ENCODE measurements around the gene CNTLN. TPM values are rescaled to one million over a fixed set of nuclear protein-coding genes. Genes with fewer than 3 reads are reported as not detected.
"Not testable (repeated sequence)": the region's sequence is repeated elsewhere in the genome, so short reads cannot be mapped to it uniquely, and the experiment has no call there.

The CNTLN gene
- total RNA-seq, 1 donor from 2014 or later = 7.4 TPM

GRCh38 chr9:17380126-17380861 lies 245.5 kb downstream of the CNTLN start:
- DNase-seq (ENCODE audit: low spot score) = no peak
- Mint-ChIP-seq H3K27ac (ENCODE audit: unreplicated experiment) (no peak overlapping the region), H3K4me3 (ENCODE audit: unreplicated experiment) (no peak overlapping the region), H3K4me1 (ENCODE audit: unreplicated experiment) (no peaks in the 10 kb centered on the region), H3K27me3 (ENCODE audit: unreplicated experiment) (no peaks in the 10 kb centered on the region), H3K9me3 (ENCODE audit: unreplicated experiment) (no peaks in the 10 kb centered on the region), H3K36me3 (ENCODE audit: low read depth, unreplicated experiment) (no peaks in the 10 kb centered on the region)
- no peak for TF ChIP-seq CTCF (IDR thresholded peaks at IDR 0.05; ENCODE audit: unreplicated experiment)

- no peak overlapping the region for H3K27ac Mint-ChIP-seq (ENCODE audit: unreplicated experiment)
- TF ChIP-seq CTCF (IDR thresholded peaks at IDR 0.05; ENCODE audit: unreplicated experiment) = no peak
- no peak overlapping the region for H3K4me3 Mint-ChIP-seq (ENCODE audit: unreplicated experiment)
- no peaks in the 10 kb centered on the region for H3K4me1 Mint-ChIP-seq (ENCODE audit: unreplicated experiment)
- H3K36me3 Mint-ChIP-seq (ENCODE audit: low read depth, unreplicated experiment) = no peaks in the 10 kb centered on the region
- no peaks in the 10 kb centered on the region for H3K27me3 Mint-ChIP-seq (ENCODE audit: unreplicated experiment)
- no peak for DNase-seq (ENCODE audit: low spot score)
- no peaks in the 10 kb centered on the region for H3K9me3 Mint-ChIP-seq (ENCODE audit: unreplicated experiment)
Observed at GRCh38 chr9:17387565-17387964, 252.7 kb downstream of the CNTLN start.

- no peak for TF ChIP-seq CTCF (IDR thresholded peaks at IDR 0.05; ENCODE audit: unreplicated experiment)
- no peak for DNase-seq (ENCODE audit: low spot score)
- H3K27ac Mint-ChIP-seq (ENCODE audit: unreplicated experiment) = no peak overlapping the region
- no peak overlapping the region for H3K4me3 Mint-ChIP-seq (ENCODE audit: unreplicated experiment)
- no peaks in the 10 kb centered on the region for H3K9me3 Mint-ChIP-seq (ENCODE audit: unreplicated experiment)
- H3K27me3 Mint-ChIP-seq (ENCODE audit: unreplicated experiment) = no peaks in the 10 kb centered on the region
- no peaks in the 10 kb centered on the region for H3K4me1 Mint-ChIP-seq (ENCODE audit: unreplicated experiment)
- H3K36me3 Mint-ChIP-seq (ENCODE audit: low read depth, unreplicated experiment) = no peaks in the 10 kb centered on the region
Observed at GRCh38 chr9:17389026-17389425, 254.2 kb downstream of the CNTLN start.

- TF ChIP-seq CTCF (IDR thresholded peaks at IDR 0.05; ENCODE audit: unreplicated experiment) = no peak
- Mint-ChIP-seq H3K36me3 (ENCODE audit: low read depth, unreplicated experiment) (no peaks in the 10 kb centered on the region), H3K4me1 (ENCODE audit: unreplicated experiment) (no peaks in the 10 kb centered on the region), H3K27me3 (ENCODE audit: unreplicated experiment) (no peaks in the 10 kb centered on the region), H3K9me3 (ENCODE audit: unreplicated experiment) (no peaks in the 10 kb centered on the region), H3K4me3 (ENCODE audit: unreplicated experiment) (no peak overlapping the region), H3K27ac (ENCODE audit: unreplicated experiment) (no peak overlapping the region)
- no peak for DNase-seq (ENCODE audit: low spot score)
Observed at GRCh38 chr9:17394881-17395510, 260.2 kb downstream of the CNTLN start.

- not testable (repeated sequence) for H3K27me3 Mint-ChIP-seq (ENCODE audit: unreplicated experiment); H3K4me3 Mint-ChIP-seq (ENCODE audit: unreplicated experiment); H3K36me3 Mint-ChIP-seq (ENCODE audit: low read depth, unreplicated experiment); DNase-seq (ENCODE audit: low spot score); H3K4me1 Mint-ChIP-seq (ENCODE audit: unreplicated experiment); H3K27ac Mint-ChIP-seq (ENCODE audit: unreplicated experiment); H3K9me3 Mint-ChIP-seq (ENCODE audit: unreplicated experiment)
Observed at GRCh38 chr9:17397166-17397728, 262.4 kb downstream of the CNTLN start.

Measured in endothelial cell (in vitro differentiated cells).